ENCODE measurements around the gene CLCN7. TPM values are rescaled to one million over a fixed set of nuclear protein-coding genes. Genes with fewer than 3 reads are reported as not detected.

The CLCN7 gene
- polyA plus RNA-seq, 1 of the 3 experiments (the other 2 are of a cell fraction) = 44.3 TPM

DNA sequence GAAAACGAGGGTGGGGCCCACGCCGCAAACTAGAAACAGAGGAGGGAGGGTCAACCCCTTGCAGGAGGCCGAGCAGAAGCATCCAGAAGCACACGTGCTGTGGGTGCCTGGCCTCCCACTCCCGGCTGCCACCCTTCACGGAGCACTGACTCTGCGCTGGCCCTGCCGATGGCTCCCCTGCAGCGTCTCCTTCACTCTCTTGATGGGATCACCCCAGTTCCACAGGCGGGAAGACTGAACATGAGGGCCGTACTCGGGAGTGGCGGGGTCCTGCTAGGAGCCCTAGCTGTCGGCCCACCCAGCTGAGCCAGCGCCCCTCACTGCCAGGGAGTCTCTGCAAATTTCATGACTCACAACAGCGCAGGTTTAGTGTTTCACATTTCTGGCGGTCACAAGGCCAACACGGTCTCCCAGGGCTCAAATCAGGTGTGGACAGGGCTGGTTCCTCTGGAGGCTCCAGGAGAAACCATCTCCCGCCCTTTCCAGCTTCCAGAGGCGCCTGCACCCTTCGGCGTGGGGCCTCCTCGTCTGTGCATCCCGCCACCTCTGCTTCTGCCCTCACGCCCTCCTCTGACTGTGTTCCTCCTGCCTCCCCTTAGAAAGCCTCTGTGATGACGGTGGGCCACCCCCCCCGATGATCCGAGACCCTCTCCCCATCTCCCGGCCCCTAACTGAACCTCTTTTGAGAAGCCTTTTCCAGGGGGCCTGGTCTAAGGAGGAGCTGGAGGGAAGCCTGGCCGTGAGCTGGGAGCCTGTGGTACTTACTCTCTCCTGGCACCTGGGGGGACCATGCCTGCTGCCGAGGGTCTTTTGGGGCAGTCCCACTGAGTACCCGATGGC, 11.9 kb upstream of the CLCN7 start:
- Histone ChIP-seq H3F3A (replicated peaks; ENCODE audit: insufficient read depth) (no peaks in the 10 kb centered on the region), H3K9me2 (no peaks in the 10 kb centered on the region), H2AFZ (ENCODE audit: low read depth) (no peak overlapping the region), H3K36me3 (replicated peaks in 1 of 2; ENCODE audit: control insufficient read depth in 1 of 2, insufficient read depth in 2 of 2, low read length in 1 of 2) (no peaks in the 10 kb centered on the region), H3K79me2 (ENCODE audit: insufficient read depth) (no peaks in the 10 kb centered on the region), H3K4me1 (ENCODE audit: control insufficient read depth in 1 of 2, insufficient read depth in 2 of 2, low read depth in 1 of 2, low read length in 1 of 2) (peaks cover 0 to 4% of the 10 kb centered on the region in 2 experiments; a peak in 1 of 4 replicates), H3K4me2 (no peak overlapping the region), H3K9me3 (no peaks in the 10 kb centered on the region), H3K27me3 (ENCODE audit: insufficient read depth) (no peaks in the 10 kb centered on the region), H3K4me3 (ENCODE audit: low read depth in 2 of 2, low read length in 1 of 2) (no peak overlapping the region), H4K20me1 (ENCODE audit: insufficient read depth) (no peaks in the 10 kb centered on the region), H3K27ac (ENCODE audit: low read depth in 2 of 2, low read length in 1 of 2) (no peak overlapping the region), H3K9ac (no peak overlapping the region)
- TF ChIP-seq, protein P1, sequence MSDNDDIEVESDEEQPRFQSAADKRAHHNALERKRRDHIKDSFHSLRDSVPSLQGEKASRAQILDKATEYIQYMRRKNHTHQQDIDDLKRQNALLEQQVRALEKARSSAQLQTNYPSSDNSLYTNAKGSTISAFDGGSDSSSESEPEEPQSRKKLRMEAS (IDR thresholded peaks at IDR 0.05; ENCODE audit: low read depth) = no peak
- TF ChIP-seq EZH2phosphoT487 (IDR thresholded peaks at IDR 0.05; ENCODE audit: borderline replicate concordance, low read depth) = no peak
- TF ChIP-seq, protein P2, sequence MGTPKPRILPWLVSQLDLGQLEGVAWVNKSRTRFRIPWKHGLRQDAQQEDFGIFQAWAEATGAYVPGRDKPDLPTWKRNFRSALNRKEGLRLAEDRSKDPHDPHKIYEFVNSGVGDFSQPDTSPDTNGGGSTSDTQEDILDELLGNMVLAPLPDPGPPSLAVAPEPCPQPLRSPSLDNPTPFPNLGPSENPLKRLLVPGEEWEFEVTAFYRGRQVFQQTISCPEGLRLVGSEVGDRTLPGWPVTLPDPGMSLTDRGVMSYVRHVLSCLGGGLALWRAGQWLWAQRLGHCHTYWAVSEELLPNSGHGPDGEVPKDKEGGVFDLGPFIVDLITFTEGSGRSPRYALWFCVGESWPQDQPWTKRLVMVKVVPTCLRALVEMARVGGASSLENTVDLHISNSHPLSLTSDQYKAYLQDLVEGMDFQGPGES (IDR thresholded peaks at IDR 0.05; ENCODE audit: low read depth, low read length) = no peak
- no peak for TF ChIP-seq FOSL2 (IDR thresholded peaks at IDR 0.05; ENCODE audit: borderline replicate concordance, low read depth)
- no peak for TF ChIP-seq SIN3A (IDR thresholded peaks at IDR 0.05; ENCODE audit: borderline replicate concordance, low read depth, low read length)
- TF ChIP-seq RAD21 (IDR thresholded peaks at IDR 0.05; ENCODE audit: low read length) = no peak
- TF ChIP-seq, protein P3, sequence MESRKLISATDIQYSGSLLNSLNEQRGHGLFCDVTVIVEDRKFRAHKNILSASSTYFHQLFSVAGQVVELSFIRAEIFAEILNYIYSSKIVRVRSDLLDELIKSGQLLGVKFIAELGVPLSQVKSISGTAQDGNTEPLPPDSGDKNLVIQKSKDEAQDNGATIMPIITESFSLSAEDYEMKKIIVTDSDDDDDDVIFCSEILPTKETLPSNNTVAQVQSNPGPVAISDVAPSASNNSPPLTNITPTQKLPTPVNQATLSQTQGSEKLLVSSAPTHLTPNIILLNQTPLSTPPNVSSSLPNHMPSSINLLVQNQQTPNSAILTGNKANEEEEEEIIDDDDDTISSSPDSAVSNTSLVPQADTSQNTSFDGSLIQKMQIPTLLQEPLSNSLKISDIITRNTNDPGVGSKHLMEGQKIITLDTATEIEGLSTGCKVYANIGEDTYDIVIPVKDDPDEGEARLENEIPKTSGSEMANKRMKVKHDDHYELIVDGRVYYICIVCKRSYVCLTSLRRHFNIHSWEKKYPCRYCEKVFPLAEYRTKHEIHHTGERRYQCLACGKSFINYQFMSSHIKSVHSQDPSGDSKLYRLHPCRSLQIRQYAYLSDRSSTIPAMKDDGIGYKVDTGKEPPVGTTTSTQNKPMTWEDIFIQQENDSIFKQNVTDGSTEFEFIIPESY (IDR thresholded peaks at IDR 0.05; ENCODE audit: borderline replicate concordance, low read depth) = no peak
- TF ChIP-seq, protein P4, sequence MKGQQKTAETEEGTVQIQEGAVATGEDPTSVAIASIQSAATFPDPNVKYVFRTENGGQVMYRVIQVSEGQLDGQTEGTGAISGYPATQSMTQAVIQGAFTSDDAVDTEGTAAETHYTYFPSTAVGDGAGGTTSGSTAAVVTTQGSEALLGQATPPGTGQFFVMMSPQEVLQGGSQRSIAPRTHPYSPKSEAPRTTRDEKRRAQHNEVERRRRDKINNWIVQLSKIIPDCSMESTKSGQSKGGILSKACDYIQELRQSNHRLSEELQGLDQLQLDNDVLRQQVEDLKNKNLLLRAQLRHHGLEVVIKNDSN (IDR thresholded peaks at IDR 0.05; ENCODE audit: borderline replicate concordance, low read depth) = no peak
- TF ChIP-seq EP300 (IDR thresholded peaks at IDR 0.05; ENCODE audit: borderline replicate concordance in 1 of 2, low read depth in 1 of 2, low read length in 1 of 2) = no peak
- no peak for TF ChIP-seq MEF2A (IDR thresholded peaks at IDR 0.05; ENCODE audit: borderline replicate concordance, low read depth)
- no peak for TF ChIP-seq SMC3 (IDR thresholded peaks at IDR 0.05; ENCODE audit: low read depth, low read length)
- TF ChIP-seq NRF1 (IDR thresholded peaks at IDR 0.05; ENCODE audit: low read depth, low read length) = no peak
- TF ChIP-seq, protein P5, sequence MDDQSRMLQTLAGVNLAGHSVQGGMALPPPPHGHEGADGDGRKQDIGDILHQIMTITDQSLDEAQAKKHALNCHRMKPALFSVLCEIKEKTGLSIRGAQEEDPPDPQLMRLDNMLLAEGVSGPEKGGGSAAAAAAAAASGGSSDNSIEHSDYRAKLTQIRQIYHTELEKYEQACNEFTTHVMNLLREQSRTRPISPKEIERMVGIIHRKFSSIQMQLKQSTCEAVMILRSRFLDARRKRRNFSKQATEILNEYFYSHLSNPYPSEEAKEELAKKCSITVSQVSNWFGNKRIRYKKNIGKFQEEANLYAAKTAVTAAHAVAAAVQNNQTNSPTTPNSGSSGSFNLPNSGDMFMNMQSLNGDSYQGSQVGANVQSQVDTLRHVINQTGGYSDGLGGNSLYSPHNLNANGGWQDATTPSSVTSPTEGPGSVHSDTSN (IDR thresholded peaks at IDR 0.05) = no peak
- ChIA-PET POLR2A (no interaction called here), CTCF (no interaction called here)
- 68% methylated on average over 17 of the region's 33 CpGs for WGBS (ENCODE audit: low lambda C conversion rate)
- no peak for DNase-seq

Measured in SK-N-SH (cell line).